Tongue (tissue), 2 donors: Measurements from ENCODE around the gene FOXD3. TPM values are rescaled to one million over a fixed set of nuclear protein-coding genes. Genes with fewer than 3 reads are reported as not detected.
"Not testable (repeated sequence)": the region's sequence is repeated elsewhere in the genome, so short reads cannot be mapped to it uniquely, and the experiment has no call there.

Experiments
- DNase-seq: peaks from one replicate; pipeline ENCODE4 v3.0.0-alpha.2; 2015
- total RNA-seq: library from RNA; depleted of rRNA; stranded (reverse); fragments of >200 nt; gene quantifications from one replicate; pipeline ENCODE4 v1.2.3, GENCODE V29; 2014

The FOXD3 gene
- total RNA-seq, 1 donor from 2014 or later: 8.2 TPM

- peak; percentile 30 for DNase-seq
These were observed 1.1 kb upstream of the FOXD3 start for GRCh38 chr1:63321066-63321784.

GRCh38 chr1:63321785-63322113, 618 bp upstream of the FOXD3 start:
- DNase-seq: no peak

GRCh38 chr1:63322944-63323864, 837 bp downstream of the FOXD3 start:
- peak; percentile 44 for DNase-seq

GRCh38 chr1:63323865-63324778, 1.8 kb downstream of the FOXD3 start:
- peak; percentile 5 for DNase-seq

- peak; percentile 41 for DNase-seq
These were observed 2.4 kb downstream of the FOXD3 start for GRCh38 chr1:63324779-63325119.

- peak; percentile 40 for DNase-seq
These were observed 3.1 kb downstream of the FOXD3 start for GRCh38 chr1:63325279-63325985.

- no peak for DNase-seq
These were observed 3.7 kb downstream of the FOXD3 start for GRCh38 chr1:63326106-63326472.

- DNase-seq: peak; percentile 78
These were observed 4.4 kb downstream of the FOXD3 start for GRCh38 chr1:63326473-63327380.

- peak; percentile 92 for DNase-seq
These were observed 5.2 kb downstream of the FOXD3 start for GRCh38 chr1:63327417-63328054.

GRCh38 chr1:63328122-63328521, 5.8 kb downstream of the FOXD3 start:
- DNase-seq: no peak

GRCh38 chr1:63328781-63329180, 6.4 kb downstream of the FOXD3 start:
- peak; percentile 68 for DNase-seq

GRCh38 chr1:63329621-63330330, 7.4 kb downstream of the FOXD3 start:
- peak; percentile 5 for DNase-seq

GRCh38 chr1:63330331-63330916, 8.1 kb downstream of the FOXD3 start:
- peak; percentile 3 for DNase-seq

- no peak for DNase-seq
These were observed 20.0 kb downstream of the FOXD3 start for GRCh38 chr1:63342402-63342801.

GRCh38 chr1:63343922-63344321, 21.6 kb downstream of the FOXD3 start:
- no peak for DNase-seq

- DNase-seq: no peak
These were observed 28.0 kb downstream of the FOXD3 start for GRCh38 chr1:63350320-63350719.

- DNase-seq: no peak
These were observed 30.4 kb downstream of the FOXD3 start for GRCh38 chr1:63352736-63353135.

GRCh38 chr1:63356234-63356633, 33.9 kb downstream of the FOXD3 start:
- DNase-seq: not testable (repeated sequence)

GRCh38 chr1:63359561-63359960, 37.2 kb downstream of the FOXD3 start:
- DNase-seq: no peak
